Measurements from ENCODE around the gene ROMO1. TPM values are rescaled to one million over a fixed set of nuclear protein-coding genes. Genes with fewer than 3 reads are reported as not detected.
"Not testable (repeated sequence)": the region's sequence is repeated elsewhere in the genome, so short reads cannot be mapped to it uniquely, and the experiment has no call there.

ROMO1 gene
- polyA plus RNA-seq, 5 donors, result 41.5 to 115 (median 62.7) TPM

DNA sequence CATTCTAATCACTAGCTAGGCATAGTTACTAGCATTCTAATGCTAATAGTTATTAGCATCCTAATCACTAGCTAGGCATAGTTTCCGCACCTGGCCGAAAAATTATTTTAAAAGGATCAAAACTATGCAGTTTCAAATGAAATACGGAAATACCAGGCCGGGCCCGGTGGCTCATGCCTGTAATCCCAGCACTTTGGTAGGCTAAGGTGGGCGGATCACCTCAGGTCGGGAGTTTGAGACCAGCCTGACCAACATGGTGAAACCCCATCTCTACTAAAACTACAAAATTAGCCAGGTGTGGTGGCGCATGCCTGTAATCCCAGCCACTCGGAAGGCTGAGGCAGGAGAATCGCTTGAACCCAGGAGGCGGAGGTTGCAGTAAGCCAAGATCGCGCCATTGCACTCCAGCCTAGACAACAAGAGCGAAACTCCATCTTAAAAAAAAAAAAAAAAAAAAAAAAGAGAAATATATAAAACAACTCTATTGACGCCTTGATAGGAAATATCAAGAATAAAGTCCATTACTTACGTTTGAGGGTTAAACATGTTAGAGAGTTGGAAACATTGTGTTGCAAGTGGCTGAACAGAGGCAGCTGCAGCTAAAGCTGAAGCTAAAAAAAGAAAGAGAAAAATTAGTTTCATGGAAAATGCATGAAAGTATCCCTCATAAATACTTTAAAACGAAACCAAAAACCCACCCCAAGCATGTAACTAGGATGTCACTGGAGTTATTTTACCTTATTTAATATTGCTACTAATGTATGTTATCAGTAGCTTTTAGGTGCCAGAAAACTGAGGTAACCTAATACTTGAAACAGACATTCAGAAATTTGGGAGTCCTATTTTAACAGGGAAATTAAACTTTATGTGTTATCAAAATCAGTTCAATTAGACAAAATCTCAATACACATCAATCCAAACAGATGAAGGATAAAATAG, 7.7 kb downstream of the ROMO1 start:
- not testable (repeated sequence) for DNase-seq

- no peak for DNase-seq
Observed at GRCh38 chr20:35708502-35708901, 9.3 kb downstream of the ROMO1 start.

DNA sequence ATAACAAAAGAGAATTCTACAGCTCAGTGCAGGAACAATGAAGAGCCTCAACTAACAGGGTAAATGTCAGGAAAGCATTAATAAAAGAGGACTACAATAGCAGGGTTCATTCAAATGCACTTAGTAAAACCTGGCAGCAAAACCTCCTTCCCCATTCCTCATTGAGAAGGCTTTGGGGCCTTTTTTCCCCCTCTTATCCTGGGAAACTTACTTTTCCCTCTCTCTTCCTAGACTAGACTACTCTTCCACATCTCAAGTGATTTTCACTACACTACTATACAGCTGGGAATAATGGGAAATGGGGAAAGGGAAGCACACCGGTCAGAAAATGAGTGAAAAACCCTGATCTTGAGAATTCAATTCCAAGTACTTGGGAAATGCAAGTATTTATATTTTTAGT, 10.1 kb downstream of the ROMO1 start:
- DNase-seq, result no peak

GRCh38 chr20:35710039-35710438, 10.8 kb downstream of the ROMO1 start:
- no peak for DNase-seq

DNA sequence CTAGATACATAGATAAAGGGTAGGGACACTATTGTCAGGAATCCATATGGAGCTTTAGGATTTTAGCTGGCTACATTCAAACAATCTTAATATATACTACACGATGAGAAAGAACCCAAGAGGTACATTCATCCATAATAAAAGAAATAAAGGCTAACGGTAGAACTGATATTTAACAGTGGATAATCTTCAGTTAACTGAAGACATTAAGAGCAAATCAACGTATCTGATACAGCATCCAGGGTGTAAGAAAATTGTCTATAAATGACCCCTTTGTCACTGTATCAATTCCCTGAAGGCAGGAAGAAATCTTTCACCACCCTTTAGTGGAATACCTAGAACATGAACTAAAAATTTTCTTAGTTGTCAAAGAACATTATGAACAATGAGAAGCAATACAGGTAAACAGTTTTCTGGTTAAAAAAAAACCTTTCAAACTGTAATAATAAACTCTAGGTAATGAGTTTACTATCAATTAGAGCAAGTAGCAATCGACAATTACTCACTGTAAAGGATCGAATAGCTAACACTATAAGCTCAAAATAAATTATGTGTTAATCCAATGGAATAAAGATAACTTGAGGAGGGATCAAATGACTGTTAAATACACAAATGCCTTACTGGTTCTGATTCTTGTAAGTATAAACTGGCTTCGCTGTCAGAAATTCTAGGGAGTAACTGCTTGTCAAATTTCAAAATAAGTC, 11.8 kb downstream of the ROMO1 start:
- no peak for DNase-seq

GRCh38 chr20:35711588-35712209, 12.5 kb downstream of the ROMO1 start:
- DNase-seq, result no peak

- DNase-seq, result not testable (repeated sequence)
Observed at GRCh38 chr20:35713120-35713519, 13.9 kb downstream of the ROMO1 start.

GRCh38 chr20:35714127-35714526, 14.9 kb downstream of the ROMO1 start:
- DNase-seq, result no peak

DNA sequence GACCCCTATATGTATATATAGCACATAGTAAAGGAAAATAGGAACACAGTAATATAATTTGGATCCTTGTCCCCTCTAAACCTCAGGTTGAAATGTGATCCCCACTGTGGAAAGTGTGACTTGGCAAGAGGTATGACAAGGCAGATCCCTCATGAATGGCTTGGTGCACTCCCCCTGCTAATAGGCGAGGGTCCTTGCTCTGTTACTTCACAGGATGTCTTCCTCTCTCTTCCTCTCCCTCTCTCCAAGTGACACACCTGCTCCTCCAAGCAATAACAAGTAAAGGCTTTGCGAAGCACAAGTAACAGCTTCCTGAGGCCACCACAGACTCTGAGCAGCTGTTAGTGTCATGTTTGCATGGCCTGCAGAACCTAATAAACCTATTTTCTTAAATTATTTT, 16.4 kb downstream of the ROMO1 start:
- DNase-seq, result no peak

DNA sequence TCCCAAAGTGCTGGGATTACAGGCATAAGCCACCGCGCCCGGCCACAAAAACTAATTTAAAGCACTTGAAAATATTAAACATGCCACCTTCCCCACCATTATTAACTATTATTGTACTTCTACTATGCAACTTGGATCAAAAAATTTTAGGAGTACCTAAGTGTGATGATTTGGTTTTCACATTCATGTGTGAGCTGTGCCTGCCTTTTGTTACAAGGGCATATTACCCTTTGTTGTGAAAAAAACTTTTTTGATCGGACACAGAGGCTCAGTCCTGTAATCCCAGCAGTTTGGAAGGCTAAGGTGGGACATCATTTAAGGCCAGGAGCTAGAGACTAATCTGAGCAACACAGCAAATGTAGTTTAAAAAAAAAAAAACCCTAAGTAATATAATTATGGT, 17.1 kb downstream of the ROMO1 start:
- DNase-seq, result no peak

GRCh38 chr20:35718321-35718720, 19.1 kb downstream of the ROMO1 start:
- DNase-seq, result not testable (repeated sequence)

DNA sequence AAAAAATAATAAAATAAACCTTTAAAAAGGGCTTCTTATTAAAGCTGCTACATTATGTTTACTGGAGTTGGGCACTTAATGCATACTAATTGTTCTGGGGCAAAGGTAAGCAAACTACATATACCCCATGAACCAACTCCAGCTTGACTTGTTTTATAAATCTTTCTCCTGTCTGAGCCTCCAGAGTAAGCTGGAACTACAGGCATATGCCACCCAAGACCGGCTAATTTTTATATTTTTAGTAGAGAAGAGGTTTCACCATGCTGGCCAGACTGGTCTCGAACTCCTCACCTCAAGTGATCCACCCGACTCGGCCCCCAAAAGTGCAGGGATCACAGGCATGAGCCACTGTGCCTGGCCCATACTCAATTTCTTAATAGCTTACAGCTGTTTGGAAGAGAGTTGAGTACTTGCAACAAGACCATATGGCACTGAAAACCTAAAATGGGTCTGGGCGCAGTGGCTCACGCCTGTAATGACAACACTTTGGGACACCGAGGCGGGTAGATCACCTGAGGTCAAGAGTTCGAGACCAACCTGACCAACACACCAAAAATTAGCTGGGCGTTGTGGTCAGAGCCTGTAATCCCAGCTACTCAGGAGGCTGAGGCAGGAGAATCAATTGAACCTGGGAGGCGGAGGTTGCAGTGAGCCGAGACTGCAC, 19.9 kb downstream of the ROMO1 start:
- DNase-seq, result no peak

DNA sequence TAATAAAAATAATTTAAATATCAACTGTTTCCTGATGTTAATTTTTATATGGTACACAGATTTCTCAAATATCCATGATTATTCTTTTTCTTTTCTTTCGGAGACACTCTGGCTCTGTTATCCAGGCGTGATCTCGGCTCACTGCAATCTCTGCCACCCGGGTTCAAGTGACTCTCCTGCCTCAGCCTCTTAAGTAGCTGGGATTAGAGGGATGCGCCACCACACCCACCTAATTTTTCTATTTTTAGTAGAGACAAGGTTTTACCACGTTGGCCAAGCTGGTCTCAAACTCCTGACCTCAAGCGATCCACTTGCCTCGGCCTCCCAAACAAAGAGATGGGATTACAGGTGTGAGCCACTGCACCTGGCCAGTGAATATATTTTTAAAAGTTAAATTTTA, 20.5 kb downstream of the ROMO1 start:
- DNase-seq, result no peak

DNA sequence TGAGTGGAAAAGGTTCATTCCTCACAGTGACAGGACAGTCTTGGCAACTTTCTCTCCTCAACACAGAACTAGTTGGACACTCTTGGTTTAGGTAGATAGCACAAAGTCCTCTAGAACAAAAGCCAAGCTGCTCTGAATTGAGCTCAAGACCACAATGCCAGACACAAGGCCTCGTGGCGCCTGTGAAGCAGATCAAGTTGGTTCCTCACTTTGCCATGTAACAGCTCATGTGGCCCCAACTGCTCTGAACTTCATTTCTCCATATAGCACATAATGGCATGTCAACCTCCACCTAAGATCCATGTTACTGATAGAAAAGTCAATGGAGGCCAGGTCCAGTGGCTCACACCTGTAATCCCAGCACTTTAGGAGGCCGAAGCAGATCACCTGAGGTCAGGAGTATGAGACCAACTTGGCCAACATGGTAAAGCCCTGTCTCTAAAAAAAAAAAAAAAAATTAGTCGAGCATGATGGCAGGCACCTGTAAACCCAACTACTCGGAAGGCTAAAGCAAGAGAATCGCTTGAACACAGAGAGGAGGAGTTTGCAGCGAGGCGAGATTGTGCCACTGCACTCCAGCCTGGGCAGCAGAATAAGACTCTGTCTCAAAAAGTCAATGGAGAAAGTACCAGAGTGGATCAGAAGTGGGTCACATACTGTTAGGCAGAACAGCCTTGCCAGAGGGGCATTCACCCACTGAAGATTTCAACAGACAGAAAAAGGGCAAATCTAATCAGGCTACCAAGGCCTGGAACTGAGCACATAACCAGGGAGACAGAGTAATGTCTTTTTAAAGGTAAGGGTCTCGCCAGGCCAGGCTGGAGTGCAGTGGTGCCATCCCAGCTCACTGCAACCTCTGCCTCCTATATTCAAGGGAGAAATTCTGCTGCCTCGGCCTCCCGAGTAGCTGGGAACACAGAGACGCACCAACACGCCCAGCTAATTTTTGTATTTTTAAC, 21.2 kb downstream of the ROMO1 start:
- no peak for DNase-seq

DNA sequence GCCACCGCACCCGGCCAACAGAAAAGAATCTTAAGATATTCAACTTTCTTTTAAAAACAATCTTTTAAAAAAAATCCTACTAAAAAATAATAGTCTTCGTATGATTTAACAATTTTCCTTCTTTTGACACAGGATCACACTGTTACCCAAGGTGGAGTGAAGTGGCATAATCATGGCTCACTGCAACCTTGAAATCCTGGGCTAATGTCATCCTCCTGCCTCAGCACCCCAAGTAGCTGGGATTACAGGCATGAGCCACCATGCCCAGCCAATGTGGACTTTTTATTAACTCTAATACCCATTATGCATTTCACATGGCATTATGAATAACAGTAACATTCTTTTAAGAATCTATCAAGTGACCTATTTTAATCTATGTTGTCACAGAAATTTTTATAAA, 22.0 kb downstream of the ROMO1 start:
- DNase-seq, result no peak

DNA sequence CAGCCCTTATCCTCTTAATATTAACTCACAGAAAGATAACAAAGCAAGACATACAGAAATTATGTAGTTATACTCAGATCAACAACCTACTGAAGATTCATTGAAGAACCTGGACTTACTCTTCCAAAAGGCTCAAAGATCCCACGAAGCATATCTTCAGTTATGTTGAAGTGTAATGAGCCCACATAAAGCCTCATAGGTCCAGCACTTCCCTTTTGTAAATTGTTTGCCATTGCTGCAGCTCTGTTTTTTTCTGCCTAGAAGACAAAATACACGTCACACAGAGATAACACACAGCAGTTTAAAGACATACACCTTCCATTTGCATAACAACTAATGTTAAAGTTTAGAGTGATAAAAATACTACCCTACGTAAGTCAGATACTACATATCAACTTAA, 22.4 kb downstream of the ROMO1 start:
- no peak for DNase-seq

DNA sequence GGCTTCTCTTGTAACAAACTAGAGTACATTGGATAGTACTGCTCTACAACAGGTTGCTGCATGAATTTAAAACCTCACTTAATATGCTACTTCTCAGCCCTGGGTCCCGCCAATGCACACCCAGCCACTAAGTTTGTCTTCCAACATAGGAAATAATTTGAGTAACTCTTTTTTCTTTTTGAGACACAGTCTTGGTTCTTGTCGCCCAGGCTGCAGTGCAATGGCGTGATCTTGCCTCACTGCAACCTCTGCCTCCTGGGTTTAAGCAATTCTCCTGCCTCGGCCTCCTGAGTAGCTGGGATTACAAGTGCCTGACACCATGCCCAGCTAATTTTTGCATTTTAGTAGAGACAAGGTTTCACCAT, 24.1 kb downstream of the ROMO1 start:
- not testable (repeated sequence) for DNase-seq

DNA sequence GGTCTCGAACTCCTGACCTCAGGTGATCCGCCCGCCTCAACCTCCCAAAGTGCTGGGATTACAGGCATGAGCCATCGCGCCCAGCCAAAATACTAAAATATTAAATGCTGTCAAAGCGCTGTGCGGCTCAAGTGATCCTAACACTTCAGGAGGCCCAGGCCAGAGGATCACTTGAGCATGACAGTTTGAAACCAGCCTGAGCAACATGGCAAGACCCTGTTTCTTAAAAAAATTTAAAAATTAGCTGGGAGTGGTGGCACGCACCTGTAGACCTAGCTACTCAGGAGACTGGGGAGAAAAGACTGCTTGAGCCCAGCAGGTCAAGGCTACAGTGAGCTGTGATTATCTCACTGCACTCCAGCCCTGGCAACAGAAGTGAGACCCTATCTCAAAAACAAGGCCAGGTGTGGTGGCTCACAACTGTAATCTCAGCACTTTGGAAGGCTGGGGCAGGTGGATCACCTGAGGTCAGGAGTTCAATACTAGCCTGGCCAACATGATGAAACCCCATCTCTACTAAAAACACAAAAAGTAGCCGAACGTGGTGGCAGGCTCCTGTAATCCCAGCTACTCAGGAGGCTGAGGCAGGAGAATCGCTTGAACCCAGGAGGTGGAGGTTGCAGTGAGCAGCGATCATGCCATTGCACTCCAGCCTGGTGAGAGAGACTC, 24.6 kb downstream of the ROMO1 start:
- DNase-seq, result not testable (repeated sequence)

GRCh38 chr20:35724321-35725230, 25.4 kb downstream of the ROMO1 start:
- no peak for DNase-seq

Data from right lung (tissue), 5 donors.